D341Med (cell line): ENCODE results near the gene MCUB.
"Not testable (repeated sequence)": the region's sequence is repeated elsewhere in the genome, so short reads cannot be mapped to it uniquely, and the experiment has no call there.

Experiments
- DNase-seq: peaks from one replicate; pipeline ENCODE4 v3.0.0; 2012; ENCODE audit warnings: low spot score

The MCUB gene

GRCh38 chr4:109579997-109580396, 20.0 kb downstream of the MCUB start:
- not testable (repeated sequence) for DNase-seq

- no peak for DNase-seq
Measured at GRCh38 chr4:109588176-109588575, 28.1 kb downstream of the MCUB start.

GRCh38 chr4:109589119-109589518, 29.1 kb downstream of the MCUB start:
- DNase-seq: no peak

GRCh38 chr4:109589605-109590004, 29.6 kb downstream of the MCUB start:
- DNase-seq: no peak

- no peak for DNase-seq
Measured at GRCh38 chr4:109590905-109591304, 30.9 kb downstream of the MCUB start.

- DNase-seq: no peak
Measured at GRCh38 chr4:109592367-109592766, 32.3 kb downstream of the MCUB start.

- not testable (repeated sequence) for DNase-seq
Measured at GRCh38 chr4:109595123-109595522, 35.1 kb downstream of the MCUB start.

- not testable (repeated sequence) for DNase-seq
Measured at GRCh38 chr4:109596420-109597085, 36.5 kb downstream of the MCUB start.

- no peak for DNase-seq
Measured at GRCh38 chr4:109599046-109599652, 39.1 kb downstream of the MCUB start.

GRCh38 chr4:109600431-109600830, 40.4 kb downstream of the MCUB start:
- no peak for DNase-seq

- DNase-seq: no peak
Measured at GRCh38 chr4:109601336-109601735, 41.3 kb downstream of the MCUB start.

GRCh38 chr4:109607976-109608375, 47.9 kb downstream of the MCUB start:
- DNase-seq: no peak

GRCh38 chr4:109608879-109609278, 48.8 kb downstream of the MCUB start:
- DNase-seq: no peak

GRCh38 chr4:109609431-109609830, 49.4 kb downstream of the MCUB start:
- no peak for DNase-seq

GRCh38 chr4:109610489-109610888, 50.4 kb downstream of the MCUB start:
- no peak for DNase-seq

GRCh38 chr4:109611045-109611646, 51.1 kb downstream of the MCUB start:
- DNase-seq: no peak

GRCh38 chr4:109614015-109614414, 54.0 kb downstream of the MCUB start:
- DNase-seq: no peak

GRCh38 chr4:109614466-109614865, 54.4 kb downstream of the MCUB start:
- DNase-seq: no peak

- DNase-seq: no peak
Measured at GRCh38 chr4:109615742-109616141, 55.7 kb downstream of the MCUB start.

GRCh38 chr4:109616243-109616642, 56.2 kb downstream of the MCUB start:
- no peak for DNase-seq

GRCh38 chr4:109622626-109623025, 62.6 kb downstream of the MCUB start:
- DNase-seq: no peak

GRCh38 chr4:109624536-109624935, 64.5 kb downstream of the MCUB start:
- DNase-seq: no peak

GRCh38 chr4:109627361-109627760, 67.3 kb downstream of the MCUB start:
- no peak for DNase-seq

GRCh38 chr4:109629775-109630174, 69.7 kb downstream of the MCUB start:
- DNase-seq: no peak
